NCI-H526 treated with DMSO at 0.1 percent for 48 hours (cell line): ENCODE data around the gene PIGBOS1.
"Not testable (repeated sequence)": the region's sequence is repeated elsewhere in the genome, so short reads cannot be mapped to it uniquely, and the experiment has no call there.

Source experiments
- DNase-seq: peaks from one replicate; lab custom pipeline; 2025; lab: John Stamatoyannopoulos, UW

Gene PIGBOS1, protein sequence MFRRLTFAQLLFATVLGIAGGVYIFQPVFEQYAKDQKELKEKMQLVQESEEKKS

DNA sequence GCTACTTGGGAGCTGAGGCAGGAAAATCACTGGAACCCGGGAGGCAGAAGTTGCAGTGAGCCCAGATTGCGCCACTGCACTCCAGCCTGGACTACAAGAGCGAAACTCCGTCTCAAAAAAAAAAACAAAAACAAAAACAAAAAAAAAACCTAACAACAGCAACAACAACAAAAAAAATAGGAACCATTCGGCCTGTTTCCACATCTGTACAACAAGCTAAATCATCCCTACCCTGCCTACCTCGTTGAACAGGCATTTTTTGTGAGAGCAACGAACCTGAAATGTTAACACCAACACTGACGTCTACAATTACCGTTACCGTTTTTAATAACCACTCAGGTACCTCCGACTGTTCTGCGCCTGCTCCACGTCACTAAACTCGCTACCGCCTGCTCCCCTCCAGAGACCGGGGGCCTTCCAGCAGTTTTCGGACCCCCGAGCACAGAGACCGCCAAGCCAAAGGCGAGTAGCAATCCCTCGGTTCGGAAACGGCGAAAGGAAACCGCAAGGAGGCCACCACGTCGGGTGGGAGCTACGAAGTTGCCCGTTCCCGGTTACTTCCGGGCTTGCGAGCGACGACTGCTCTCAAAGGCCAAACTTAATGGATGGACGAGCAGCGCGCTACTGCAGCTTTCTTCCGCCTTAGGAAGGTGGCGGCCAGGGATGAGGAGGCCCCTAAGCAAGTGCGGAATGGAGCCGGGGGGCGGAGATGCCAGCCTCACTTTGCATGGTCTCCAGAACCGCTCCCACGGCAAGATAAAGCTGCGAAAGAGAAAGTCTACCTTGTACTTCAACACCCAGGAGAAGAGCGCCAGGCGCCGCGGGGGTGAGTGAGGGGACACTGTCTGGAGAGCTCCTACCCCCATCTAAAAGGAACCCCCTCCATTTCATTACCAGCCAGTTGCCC lies at the start of gene PIGBOS1, which contains the start of gene PIGB:
Gene PIGBOS1 (minus strand): TSS at position 536 of the 907 bp plus-strand sequence. CDS start 1,331 bp downstream, outside the sequence.
Gene PIGB (plus strand): TSS at position 635 of the 907 bp plus-strand sequence. CDS start 29 bp downstream, at position 664.
- peak; percentile 76 for DNase-seq

- DNase-seq, result no peak
Measured at GRCh38 chr15:55366981-55367380, 48.1 kb upstream of the PIGBOS1 start.

DNA sequence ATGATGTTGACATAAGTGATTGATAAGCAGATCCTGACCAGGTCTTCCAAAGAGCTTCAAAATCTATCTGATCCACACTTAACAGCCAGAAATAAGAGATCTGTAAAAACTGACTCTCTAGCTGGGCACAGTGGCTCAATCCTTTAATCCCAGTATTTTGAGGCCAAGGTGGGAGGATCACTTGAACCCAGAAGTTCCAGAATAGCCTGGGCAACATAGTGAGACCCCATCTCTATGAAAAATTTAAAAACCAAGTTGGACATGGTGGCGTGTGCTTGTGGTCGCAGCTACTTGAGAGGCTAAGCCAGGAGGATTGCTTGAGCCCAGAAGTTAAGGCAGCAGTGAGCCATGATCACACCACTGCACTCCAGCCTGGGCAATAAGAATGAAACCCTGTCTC lies 43.7 kb upstream of the PIGBOS1 start:
- no peak for DNase-seq

- no peak for DNase-seq
Measured at GRCh38 chr15:55361048-55361447, 42.1 kb upstream of the PIGBOS1 start.

GRCh38 chr15:55360256-55360655 lies 41.3 kb upstream of the PIGBOS1 start:
- DNase-seq, result no peak

- DNase-seq, result no peak
Measured at GRCh38 chr15:55358471-55358870, 39.5 kb upstream of the PIGBOS1 start.

DNA sequence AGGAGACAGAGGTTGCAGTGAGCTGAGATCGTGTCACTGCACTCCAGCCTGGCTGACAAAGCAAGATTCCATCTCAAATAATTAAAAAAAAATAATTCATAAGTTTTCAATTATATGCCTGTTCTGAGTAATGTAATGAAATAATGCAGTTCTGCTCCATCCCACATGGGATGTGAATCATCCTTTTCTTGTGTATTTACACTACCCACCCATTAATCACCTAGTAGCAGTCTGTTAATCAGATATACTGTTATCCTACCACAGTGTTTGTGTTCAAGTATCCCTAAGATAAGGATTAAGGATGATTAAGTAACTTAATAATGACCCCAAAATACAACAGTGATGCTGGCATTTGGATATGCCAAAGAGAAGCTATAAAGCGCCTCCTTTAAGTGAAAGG lies 38.9 kb upstream of the PIGBOS1 start:
- DNase-seq, result no peak

- DNase-seq, result no peak
Measured at GRCh38 chr15:55356985-55357585, 38.2 kb upstream of the PIGBOS1 start.

DNA sequence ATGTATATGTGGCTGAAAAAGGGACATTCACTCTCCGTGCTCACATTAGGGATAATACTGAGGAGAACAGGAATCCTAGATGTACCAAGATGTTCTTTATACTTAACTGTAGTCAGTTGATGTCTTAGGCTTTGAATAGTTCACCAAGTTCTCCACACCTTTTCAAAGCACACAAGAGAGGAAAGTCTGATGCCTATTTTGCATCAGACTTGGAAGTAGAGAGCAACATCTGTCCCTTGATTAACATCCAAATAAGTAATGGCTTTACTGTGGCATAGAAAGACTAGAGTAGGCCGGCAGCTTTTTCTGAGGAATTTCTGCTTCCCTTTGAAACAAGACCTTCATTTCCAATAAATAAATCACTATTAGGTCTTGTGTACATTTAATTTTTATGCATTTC lies 34.1 kb upstream of the PIGBOS1 start:
- no peak for DNase-seq

DNA sequence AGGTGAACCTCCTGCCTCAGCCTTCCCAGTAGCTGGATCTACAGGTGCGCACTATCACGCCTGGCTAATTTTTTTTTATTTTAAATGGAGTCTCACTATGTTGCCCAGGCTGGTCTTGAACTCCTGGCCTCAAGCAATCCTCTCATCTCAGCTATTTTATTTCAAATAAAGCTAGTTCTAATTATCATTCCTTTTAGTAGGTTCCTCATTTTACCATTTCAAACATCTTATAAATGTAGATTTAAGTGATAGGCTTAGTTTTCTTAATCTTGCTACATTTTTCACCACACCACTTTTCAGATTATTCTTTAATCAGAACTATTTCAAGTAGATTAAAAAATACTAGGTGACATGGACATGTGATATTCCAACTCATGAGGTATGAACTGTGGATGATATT lies 30.4 kb upstream of the PIGBOS1 start:
- no peak for DNase-seq

- no peak for DNase-seq
Measured at GRCh38 chr15:55348281-55348778, 29.4 kb upstream of the PIGBOS1 start.

DNA sequence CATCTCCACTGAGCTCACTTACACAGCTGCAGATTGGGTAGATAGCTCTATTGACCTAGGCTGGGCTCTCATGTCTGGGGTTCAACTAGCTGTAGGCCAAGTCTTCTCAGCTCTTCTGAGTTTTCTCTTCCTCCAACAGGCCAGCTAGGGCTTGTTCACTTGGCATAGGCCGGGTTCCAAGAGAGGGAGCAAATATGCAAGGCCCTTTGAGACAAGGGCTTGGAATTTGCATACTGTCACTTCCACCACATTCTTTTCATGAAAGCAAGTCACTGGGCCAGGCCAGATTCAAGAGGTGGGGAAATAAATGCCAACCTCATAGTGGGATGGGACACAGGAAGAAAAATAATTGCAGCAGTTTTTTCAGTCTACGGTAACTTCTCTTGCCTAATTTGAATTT lies 25.3 kb upstream of the PIGBOS1 start:
- no peak for DNase-seq

DNA sequence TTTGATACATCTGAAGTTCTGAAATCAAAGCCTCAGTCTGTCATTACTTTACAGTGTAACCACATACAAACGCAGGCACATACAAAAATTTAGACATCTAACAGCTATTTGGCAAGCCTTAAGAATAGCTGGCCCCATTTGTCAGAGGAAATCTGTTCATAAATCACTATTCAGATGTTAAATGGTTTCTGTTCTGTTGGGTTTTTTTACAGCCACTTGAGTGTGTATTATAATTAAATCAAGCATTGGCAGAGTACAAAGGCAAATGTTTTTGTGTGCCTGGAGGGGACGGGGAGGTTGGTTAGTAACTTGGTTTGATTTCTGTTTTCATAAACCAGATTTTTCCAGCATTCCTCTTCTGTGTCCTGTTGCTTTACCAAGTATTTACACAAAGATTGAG lies 24.2 kb upstream of the PIGBOS1 start:
- DNase-seq, result no peak

DNA sequence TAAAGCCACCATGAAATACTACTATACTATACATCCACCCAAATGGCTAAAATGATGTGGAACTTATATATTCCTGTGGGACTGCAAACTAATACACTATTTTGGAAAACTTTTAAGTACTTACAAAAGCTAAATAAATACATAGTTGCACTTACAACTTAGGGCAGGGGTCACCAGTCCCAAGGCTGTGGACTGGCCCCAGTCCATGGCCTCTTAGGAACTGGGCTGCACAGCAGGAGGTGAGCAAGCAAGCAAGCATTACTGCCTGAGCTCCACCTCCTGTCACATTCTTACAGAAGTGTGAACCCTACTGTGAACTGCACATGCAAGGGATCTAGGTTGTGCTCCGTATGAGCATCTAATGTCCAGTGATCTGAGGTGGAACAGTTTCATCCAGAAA lies 18.2 kb upstream of the PIGBOS1 start:
- DNase-seq, result no peak

DNA sequence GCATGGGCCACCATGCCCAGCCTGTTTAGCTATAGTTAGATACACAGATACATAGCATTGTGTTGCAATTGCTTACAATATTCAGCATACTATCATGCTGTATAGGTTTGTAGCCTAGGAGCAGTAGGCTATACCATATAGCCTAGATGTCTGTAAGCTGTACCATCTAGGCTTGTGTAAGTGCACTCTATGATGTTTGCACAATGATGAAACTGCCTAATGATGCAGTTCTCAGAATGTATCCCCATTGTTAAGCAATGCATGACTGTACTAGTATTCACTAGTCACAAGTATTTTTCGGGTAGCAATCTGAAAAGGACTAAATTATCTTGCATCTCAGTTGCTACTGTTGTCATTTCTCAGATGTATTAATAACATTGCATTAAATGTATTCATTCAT lies 16.1 kb upstream of the PIGBOS1 start:
- no peak for DNase-seq

GRCh38 chr15:55334371-55334770 lies 15.4 kb upstream of the PIGBOS1 start:
- no peak for DNase-seq

DNA sequence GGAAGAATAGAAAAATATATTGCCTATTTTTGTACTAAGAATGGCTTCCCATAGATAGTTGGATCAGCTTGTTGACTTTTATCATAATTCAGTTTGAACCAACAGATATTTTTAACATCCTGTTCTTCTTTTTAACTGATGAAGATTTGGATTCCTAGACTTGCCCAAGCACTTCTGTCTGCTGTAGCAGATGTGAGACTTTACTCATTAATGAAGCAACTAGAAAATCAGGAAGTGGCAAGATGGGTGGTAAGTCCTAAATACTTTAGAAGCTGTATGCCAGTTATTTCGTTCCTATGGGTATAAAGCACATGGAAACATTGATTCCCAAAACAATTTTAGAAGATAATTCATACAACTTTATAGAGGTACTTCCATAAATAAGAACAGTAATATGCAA lies 8.5 kb upstream of the PIGBOS1 start:
- DNase-seq, result no peak

GRCh38 chr15:55322467-55322866 lies 3.5 kb upstream of the PIGBOS1 start:
- DNase-seq, result no peak

DNA sequence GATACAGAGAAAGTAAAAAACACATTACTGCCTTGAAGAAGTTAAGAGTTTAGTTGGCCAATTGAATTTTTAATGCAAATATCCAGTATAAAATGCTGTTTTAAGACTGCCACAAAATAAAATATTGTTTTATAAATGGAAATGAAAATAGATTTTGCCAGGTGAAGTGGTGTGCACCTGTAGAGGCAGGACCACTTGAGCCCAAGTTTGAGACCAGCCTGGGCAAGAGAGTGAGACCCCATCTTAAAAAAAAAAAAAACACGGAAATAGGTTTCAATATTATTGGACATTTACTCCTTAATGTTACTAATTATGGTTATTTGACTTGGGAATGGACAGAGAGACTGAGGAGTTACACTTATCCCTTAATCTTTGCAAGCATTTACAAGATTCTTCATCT lies 2.0 kb upstream of the PIGBOS1 start:
- DNase-seq, result no peak

DNA sequence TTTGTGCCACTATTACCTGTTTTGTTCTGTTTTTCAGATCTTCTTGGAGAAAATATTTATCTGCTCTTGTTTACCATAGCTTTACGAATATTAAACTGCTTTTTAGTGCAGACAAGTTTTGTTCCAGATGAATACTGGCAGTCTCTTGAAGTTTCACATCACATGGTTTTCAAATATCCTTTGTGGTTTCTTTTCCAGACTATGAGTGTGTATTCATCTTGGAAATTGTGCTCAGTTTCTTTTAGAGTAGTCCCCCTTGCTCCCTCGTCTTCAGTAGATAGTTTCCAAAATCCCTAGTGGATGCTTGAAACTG lies 1.3 kb upstream of the PIGBOS1 start:
- no peak for DNase-seq

DNA sequence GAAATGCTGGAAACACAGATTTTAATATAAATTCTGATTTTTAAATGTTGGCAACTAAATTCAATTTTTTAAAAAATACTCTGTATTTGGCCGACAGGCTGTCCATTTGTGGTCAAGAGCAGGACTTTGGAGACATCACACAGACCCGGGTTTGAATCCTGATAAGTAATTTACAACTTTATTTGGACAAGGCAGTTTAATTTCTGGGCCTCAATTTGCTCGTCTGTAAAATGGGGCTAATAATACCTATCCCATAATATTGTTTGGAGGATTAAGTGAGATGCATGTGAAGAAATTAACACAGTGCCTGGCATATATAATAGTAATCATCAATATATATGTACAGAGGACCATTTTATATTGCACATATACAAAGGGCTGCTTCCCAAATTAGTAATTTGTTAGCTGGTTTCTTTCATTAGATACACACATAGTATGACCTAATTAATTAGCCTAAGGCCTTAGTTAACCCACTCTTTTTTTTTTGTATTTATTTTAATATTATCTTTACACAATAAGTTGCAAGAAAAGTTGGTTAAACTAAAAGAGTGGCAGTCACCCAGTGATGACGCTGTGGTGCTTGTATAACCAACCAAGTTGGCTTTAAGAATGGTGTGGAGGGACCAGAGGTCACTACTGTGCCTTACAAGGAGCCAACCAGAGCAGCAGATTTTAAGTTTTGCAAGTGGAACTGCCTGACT lies 764 bp upstream of the PIGBOS1 start:
- no peak for DNase-seq

- DNase-seq, result not testable (repeated sequence)
Measured at GRCh38 chr15:55302801-55303200, 16.1 kb downstream of the PIGBOS1 start.

DNA sequence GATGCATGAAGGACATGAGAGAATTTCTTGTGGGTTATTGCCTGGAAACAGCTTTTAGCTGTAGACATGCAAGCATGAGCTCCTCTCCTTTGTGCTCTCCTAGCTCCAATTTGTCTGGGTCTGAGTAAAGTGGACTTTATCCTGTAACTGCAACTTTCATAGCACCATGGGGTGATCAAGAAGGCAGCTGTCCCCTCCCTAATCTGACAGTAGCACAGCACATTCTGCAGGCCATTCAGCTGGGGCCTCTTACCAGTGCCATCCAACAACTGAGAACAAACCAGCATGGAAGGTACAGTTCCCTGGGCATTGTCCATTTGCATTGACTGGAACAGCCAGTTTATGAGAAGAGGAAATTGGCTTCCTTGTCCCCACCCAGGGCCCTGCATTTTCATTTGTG lies 21.6 kb downstream of the PIGBOS1 start:
- no peak for DNase-seq
